H1 (cell line): ENCODE measurements around the gene CXCL16. TPM values are rescaled to one million over a fixed set of nuclear protein-coding genes. Genes with fewer than 3 reads are reported as not detected.

Experiments
- CTCF ChIA-PET: fragments of 300-600 bp; sonication (Branson Sonifier 250); formaldehyde crosslinking; loops from one replicate; lab custom pipeline; 2021; ENCODE audit not compliant: partially characterized antibody; lab: Charles Lee
- POLR2A ChIA-PET: fragments of 300-600 bp; sonication (Branson Sonifier 250); formaldehyde crosslinking; loops from one replicate; lab custom pipeline; 2021; ENCODE audit warnings: inconsistent platforms; ENCODE audit not compliant: partially characterized antibody; lab: Charles Lee
- DNase-seq, 2 experiments: peaks; one replicate each; pipeline versions ENCODE4 v3.0.0 to v3.0.0-alpha.2; 2010 to 2022; ENCODE audit warnings: low spot score in 2 of 2, low read depth in 1 of 2, mixed read lengths in 1 of 2
- FAIRE-seq: peaks from 2 replicates; lab custom pipeline; 2011; peaks lifted over from hg19 to GRCh38; lab: Jason Lieb, UNC
- H2AFZ ChIP-seq: 2 replicates; pipeline ENCODE4 v1.8.1; 2012; ENCODE audit warnings: low read length, inconsistent platforms
- H2AK5ac ChIP-seq: 2 replicates; pipeline ENCODE4 v1.6.1; 2013; ENCODE audit warnings: low read depth, low read length
- H2BK120ac ChIP-seq: replicated peaks from 2 replicates; pipeline ENCODE3; 2013; ENCODE audit warnings: low read depth, low read length, inconsistent platforms
- H2BK12ac ChIP-seq: 2 replicates; pipeline ENCODE4 v1.6.1; 2013; ENCODE audit warnings: low read depth, low read length
- H2BK15ac ChIP-seq: 2 replicates; pipeline ENCODE4 v1.6.1; 2013; ENCODE audit warnings: low read length
- H2BK20ac ChIP-seq: 2 replicates; pipeline ENCODE4 v1.6.1; 2013; ENCODE audit warnings: low read length
- H2BK5ac ChIP-seq: 2 replicates; pipeline ENCODE4 v1.6.1; 2013; ENCODE audit warnings: low read depth, low read length
- H3K14ac ChIP-seq: 2 replicates; pipeline ENCODE4 v1.6.1; 2013; ENCODE audit warnings: inconsistent platforms; ENCODE audit not compliant: insufficient read length
- H3K18ac ChIP-seq: 2 replicates; pipeline ENCODE4 v1.6.1; 2013; ENCODE audit warnings: low read length; ENCODE audit errors: extremely low read depth
- H3K23ac ChIP-seq: 2 replicates; pipeline ENCODE4 v1.6.1; 2013; ENCODE audit warnings: inconsistent platforms; ENCODE audit not compliant: insufficient read length
- H3K23me2 ChIP-seq: 2 replicates; pipeline ENCODE4 v1.6.1; 2013; ENCODE audit warnings: low read depth, low read length
- H3K27ac ChIP-seq: 2 replicates; pipeline ENCODE4 v1.6.1; 2011; ENCODE audit warnings: low read depth, low read length, inconsistent platforms
- H3K27me3 ChIP-seq, 4 experiments: replicated peaks in 1 of 4; 1 replicate in 1 of 4; 2 replicates in 3 of 4; pipeline versions ENCODE4 v1.6.1 to v1.8.1; 2011 to 2013; ENCODE audit warnings: low read length in 3 of 4, mild to moderate bottlenecking in 3 of 4, inconsistent platforms in 2 of 4, mixed read lengths in 2 of 4, moderate library complexity in 1 of 4; ENCODE audit not compliant: control insufficient read depth in 3 of 4, insufficient read depth in 3 of 4; ENCODE audit errors: extremely low read depth in 1 of 4
- H3K36me3 ChIP-seq, 4 experiments: 2 replicates each; pipeline versions ENCODE4 v1.6.1 to v1.8.1; 2011 to 2013; ENCODE audit warnings: mild to moderate bottlenecking in 4 of 4, low read length in 3 of 4, moderate library complexity in 2 of 4, control low read depth in 1 of 4, inconsistent platforms in 1 of 4; ENCODE audit not compliant: insufficient read depth in 4 of 4, control insufficient read depth in 2 of 4
- H3K4ac ChIP-seq: replicated peaks from 2 replicates; pipeline ENCODE3; 2013; ENCODE audit warnings: low read length, low read depth, mixed read lengths, inconsistent platforms; ENCODE audit not compliant: insufficient read length
- H3K4me1 ChIP-seq, 4 experiments: replicated peaks in 1 of 4; 1 replicate in 1 of 4; 2 replicates in 3 of 4; pipeline versions ENCODE4 v1.6.1 to v1.8.1; 2011 to 2013; ENCODE audit warnings: low read length in 3 of 4, inconsistent platforms in 2 of 4, mixed read lengths in 1 of 4; ENCODE audit not compliant: insufficient read depth in 4 of 4, control insufficient read depth in 3 of 4
- H3K4me2 ChIP-seq, 2 experiments: 2 replicates each; pipeline versions ENCODE4 v1.6.1 to v1.8.1; 2011 to 2013; ENCODE audit warnings: low read depth in 2 of 2, low read length in 2 of 2, control low read depth in 1 of 2, inconsistent platforms in 1 of 2, mild to moderate bottlenecking in 1 of 2; ENCODE audit not compliant: insufficient read depth in 1 of 2
- H3K4me3 ChIP-seq, 4 experiments: fragments of 200-600, 300-600 bp in 1 of 4; sonication (generic), shearing (Covaris generic), sonication (Bioruptor Twin) in 1 of 4; 2 replicates each; pipeline versions ENCODE4 v1.5.1 to v1.8.1; 2011 to 2016; ENCODE audit warnings: low read length in 4 of 4, low read depth in 3 of 4, control low read depth in 2 of 4, inconsistent platforms in 2 of 4, mild to moderate bottlenecking in 2 of 4, mixed read lengths in 1 of 4, moderate library complexity in 1 of 4; ENCODE audit not compliant: insufficient read depth in 2 of 4; ENCODE audit errors: extremely low read depth in 1 of 4
- H3K56ac ChIP-seq: replicated peaks from 2 replicates; pipeline ENCODE3; 2013; ENCODE audit warnings: low read depth, mild to moderate bottlenecking, mixed read lengths, low read length, inconsistent platforms; ENCODE audit not compliant: insufficient read length
- H3K79me1 ChIP-seq: 2 replicates; pipeline ENCODE4 v1.6.1; 2013; ENCODE audit warnings: low read depth, low read length, control low read depth
- H3K79me2 ChIP-seq, 2 experiments: 2 replicates each; pipeline versions ENCODE4 v1.6.1 to v1.8.1; 2012 to 2013; ENCODE audit warnings: low read length in 2 of 2, mild to moderate bottlenecking in 2 of 2, inconsistent platforms in 1 of 2; ENCODE audit not compliant: insufficient read depth in 2 of 2, control insufficient read depth in 1 of 2
- H3K9ac ChIP-seq, 4 experiments: replicated peaks in 1 of 4; 1 replicate in 1 of 4; 2 replicates in 3 of 4; pipeline versions ENCODE4 v1.6.1 to v1.8.1; 2011 to 2013; ENCODE audit warnings: low read depth in 3 of 4, low read length in 3 of 4, control low read depth in 2 of 4, mild to moderate bottlenecking in 2 of 4, moderate library complexity in 2 of 4, inconsistent platforms in 1 of 4; ENCODE audit errors: extremely low read depth in 1 of 4
- H3K9me3 ChIP-seq, 2 experiments: 2 replicates each; pipeline versions ENCODE4 v1.6.1 to v1.8.1; 2012 to 2013; ENCODE audit warnings: mild to moderate bottlenecking in 2 of 2, moderate library complexity in 2 of 2, control low read depth in 1 of 2, inconsistent platforms in 1 of 2, low read depth in 1 of 2, low read length in 1 of 2, mixed read lengths in 1 of 2; ENCODE audit not compliant: insufficient read depth in 2 of 2
- H4K20me1 ChIP-seq, 2 experiments: replicated peaks in 1 of 2; 2 replicates each; pipeline versions ENCODE3 to v1.8.1; 2011 to 2013; ENCODE audit warnings: inconsistent platforms in 2 of 2, low read length in 2 of 2, mild to moderate bottlenecking in 1 of 2; ENCODE audit not compliant: insufficient read depth in 2 of 2, control insufficient read depth in 1 of 2
- H4K5ac ChIP-seq: 2 replicates; pipeline ENCODE4 v1.6.1; 2013; ENCODE audit warnings: low read length, low read depth, mixed read lengths, inconsistent platforms; ENCODE audit not compliant: insufficient read length
- H4K8ac ChIP-seq: 2 replicates; pipeline ENCODE4 v1.8.0; 2013; ENCODE audit warnings: mild to moderate bottlenecking, moderate library complexity, low read length, inconsistent platforms; ENCODE audit not compliant: insufficient read depth; ENCODE audit errors: extremely low read depth
- H4K91ac ChIP-seq: replicated peaks from 2 replicates; pipeline ENCODE3; 2013; ENCODE audit warnings: low read length, mixed read lengths, inconsistent platforms; ENCODE audit not compliant: insufficient read length
- BCL11A ChIP-seq, 2 experiments: IDR thresholded peaks; one replicate each; pipeline ENCODE4 v1.6.1; 2011; ENCODE audit warnings: low read depth in 2 of 2, low read length in 2 of 2, mild to moderate bottlenecking in 2 of 2
- CHD2 ChIP-seq: IDR thresholded peaks from 2 replicates; pipeline ENCODE4 v1.6.1; 2012; ENCODE audit warnings: low read length, improper control_type of control experiment
- EZH2 ChIP-seq: fragments of 200-600 bp; sonication (generic); IDR thresholded peaks from 2 replicates; pipeline ENCODE4 v1.7.1; 2012; ENCODE audit warnings: low read depth, mild to moderate bottlenecking, moderate library complexity, low read length, inconsistent platforms; ENCODE audit not compliant: severe bottlenecking
- KDM5A ChIP-seq: fragments of 200-600 bp; IDR thresholded peaks from 2 replicates; pipeline ENCODE4 v1.7.1; 2012; ENCODE audit warnings: mild to moderate bottlenecking, low read length, inconsistent platforms, mixed read lengths
- MAFK ChIP-seq: IDR thresholded peaks from 2 replicates; pipeline ENCODE4 v1.6.1; 2012; ENCODE audit warnings: low read depth, mild to moderate bottlenecking, improper control_type of control experiment, low read length
- POU5F1 ChIP-seq: IDR thresholded peaks from 2 replicates; pipeline ENCODE4 v1.6.1; 2011; ENCODE audit warnings: low read depth, mild to moderate bottlenecking, low read length, moderate library complexity
- RAD21 ChIP-seq, 2 experiments: IDR thresholded peaks in 1 of 2; conservative IDR thresholded peaks in 1 of 2; 2 replicates each; pipeline ENCODE4 v1.6.1; 2011; ENCODE audit warnings: low read depth in 2 of 2, low read length in 2 of 2, improper control_type of control experiment in 1 of 2, inconsistent platforms in 1 of 2, mild to moderate bottlenecking in 1 of 2, moderate library complexity in 1 of 2
- SAP30 ChIP-seq: fragments of 300-600 bp; sonication (generic); IDR thresholded peaks from 2 replicates; pipeline ENCODE4 v1.7.1; 2012; ENCODE audit warnings: low read length, moderate library complexity, mild to moderate bottlenecking, inconsistent platforms; ENCODE audit not compliant: insufficient read depth, insufficient replicate concordance
- TAF1 ChIP-seq: IDR thresholded peaks from 2 replicates; pipeline ENCODE4 v1.6.1; 2011; ENCODE audit warnings: mild to moderate bottlenecking, low read depth, low read length
- WGBS, 2 experiments: shearing (Covaris generic) in 1 of 2; methylation state at CpG; one replicate each; pipeline versions ENCODE4 v1.1.6 to v1.1.7; 2013 to 2015; ENCODE audit warnings: low lambda C conversion rate in 2 of 2, mixed read lengths in 2 of 2, inconsistent platforms in 1 of 2, low coverage in 1 of 2, missing lambda C conversion rate in 1 of 2; ENCODE audit not compliant: insufficient replicate concordance in 2 of 2, insufficient coverage in 1 of 2, insufficient read length in 1 of 2; ENCODE audit errors: extremely low coverage in 1 of 2, missing lambda C conversion rate in 1 of 2; 5-methylcytosine and 5-hydroxymethylcytosine counted together
- polyA plus RNA-seq, 7 experiments: library from polyadenylated mRNA; depleted of rRNA in 3 of 7; stranded (reverse) in 5 of 7; unstranded in 2 of 7; fragments of >200 nt in 5 of 7; fragments of 200-250 nt in 2 of 7; gene quantifications; 1 replicate in 5 of 7; 2 replicates in 1 of 7; 4 replicates in 1 of 7; pipeline versions ENCODE4 v1.2.1 to v1.2.3, GENCODE V29; 2011 to 2013; ENCODE audit warnings: missing spikeins in 2 of 7, mixed read lengths in 2 of 7
- total RNA-seq: library from RNA; stranded (reverse); fragmentation: NEBNext Ultra II Directional; extraction: Animal tissue kit (Norgen Biotek cat#: 25700); gene quantifications from 2 replicates; pipeline ENCODE4 v1.2.1, GENCODE V29; 2021
- TF ChIP-seq, protein P1 (sequence below): IDR thresholded peaks from 2 replicates; pipeline ENCODE4 v1.6.1; 2012; ENCODE audit warnings: low read length, inconsistent platforms

The CXCL16 gene
- total and polyA plus RNA-seq, 2 of the 8 experiments (the other 6 are each of a cell fraction or from before 2014, with no cell fraction given): 3.5 to 4.8 TPM

DNA sequence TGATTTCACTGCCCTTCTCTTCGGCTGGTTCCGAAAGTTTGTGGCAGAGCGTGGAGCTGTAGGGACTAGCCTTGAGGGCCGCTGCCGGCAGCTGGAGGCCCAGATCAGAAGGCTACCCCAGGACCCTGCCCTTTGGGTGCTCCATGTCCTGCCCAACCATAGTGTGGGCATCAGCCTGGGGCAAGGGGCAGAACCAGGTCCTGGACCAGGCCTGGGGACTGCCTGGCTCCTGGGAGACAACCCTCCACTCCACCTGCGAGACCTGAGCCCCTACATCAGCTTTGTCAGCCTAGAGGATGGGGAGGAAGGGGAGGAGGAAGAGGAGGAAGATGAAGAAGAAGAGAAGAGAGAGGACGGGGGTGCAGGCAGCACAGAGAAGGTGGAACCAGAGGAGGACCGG, 856 bp upstream of the CXCL16 start:
- no peaks in the 10 kb centered on the region for H4K20me1 ChIP-seq
- H3K4me1 ChIP-seq: peaks cover 0 to 10% (median 7%) of the 10 kb centered on the region in 4 experiments; a peak in 5 of 7 replicates
- H3K23ac ChIP-seq: no peak overlapping the region
- no peak overlapping the region for H4K5ac ChIP-seq
- H3K27ac ChIP-seq: no peak overlapping the region
- DNase-seq: no peak
- H3K14ac ChIP-seq: no peak overlapping the region
- no peak overlapping the region for H2BK120ac ChIP-seq
- no peak overlapping the region; a peak in 1 of 4 replicates for H3K4me2 ChIP-seq
- H3K9me3 ChIP-seq: no peaks in the 10 kb centered on the region; a peak in 1 of 4 replicates
- H3K36me3 ChIP-seq: no peaks in the 10 kb centered on the region; a peak in 1 of 8 replicates
- ChIA-PET POLR2A (no interaction called here), CTCF (no interaction called here)
- H2BK5ac ChIP-seq: no peak overlapping the region
- no peak overlapping the region for H4K8ac ChIP-seq
- H2BK20ac ChIP-seq: no peak overlapping the region
- no peak overlapping the region for H2BK15ac ChIP-seq
- TF ChIP-seq, protein P1, sequence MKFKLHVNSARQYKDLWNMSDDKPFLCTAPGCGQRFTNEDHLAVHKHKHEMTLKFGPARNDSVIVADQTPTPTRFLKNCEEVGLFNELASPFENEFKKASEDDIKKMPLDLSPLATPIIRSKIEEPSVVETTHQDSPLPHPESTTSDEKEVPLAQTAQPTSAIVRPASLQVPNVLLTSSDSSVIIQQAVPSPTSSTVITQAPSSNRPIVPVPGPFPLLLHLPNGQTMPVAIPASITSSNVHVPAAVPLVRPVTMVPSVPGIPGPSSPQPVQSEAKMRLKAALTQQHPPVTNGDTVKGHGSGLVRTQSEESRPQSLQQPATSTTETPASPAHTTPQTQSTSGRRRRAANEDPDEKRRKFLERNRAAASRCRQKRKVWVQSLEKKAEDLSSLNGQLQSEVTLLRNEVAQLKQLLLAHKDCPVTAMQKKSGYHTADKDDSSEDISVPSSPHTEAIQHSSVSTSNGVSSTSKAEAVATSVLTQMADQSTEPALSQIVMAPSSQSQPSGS: no peak
- TF ChIP-seq POU5F1 (no peak), TAF1 (no peak), CHD2 (no peak), KDM5A (no peak), BCL11A (IDR thresholded peaks at IDR 0.05; ENCODE audit: low read depth in 2 of 2, low read length in 2 of 2) (no peak), SAP30 (no peak), MAFK (no peak), RAD21 (IDR thresholded peaks at IDR 0.05 in 1 of 2, conservative IDR thresholded peaks at IDR 0.05 in 1 of 2; ENCODE audit: low read depth in 2 of 2, low read length in 2 of 2) (no peak), EZH2 (no peak)
- no peak overlapping the region for H3K18ac ChIP-seq
- H3K27me3 ChIP-seq: peaks cover 29 to 64% (median 49%) of the 10 kb centered on the region in 4 experiments
- 92% methylated on average over 7 of the region's 8 CpGs; no CpG with 5 or more reads in 1 of the 2 experiments for WGBS, 2 experiments
- FAIRE-seq: no peak
- peaks cover 19% of the 10 kb centered on the region; the same call in 1 of the 2 replicates for H3K23me2 ChIP-seq
- no peak overlapping the region for H3K9ac ChIP-seq
- H3K56ac ChIP-seq: no peak overlapping the region
- H3K4ac ChIP-seq: no peak overlapping the region
- H3K79me1 ChIP-seq: no peaks in the 10 kb centered on the region
- H3K79me2 ChIP-seq: no peaks in the 10 kb centered on the region
- H4K91ac ChIP-seq: no peak overlapping the region
- H3K4me3 ChIP-seq: no peak overlapping the region
- H2BK12ac ChIP-seq: no peak overlapping the region
- H2AFZ ChIP-seq: no peak overlapping the region
- H2AK5ac ChIP-seq: no peak overlapping the region
